Stimulated activated CD8-positive, alpha-beta memory T cell treated with anti-CD3 and anti-CD28 coated beads, Interleukin-4, amount 100 ng/mL, for 1 hour (primary cell): ENCODE data around the gene RAB22A.
"Not testable (repeated sequence)": the region's sequence is repeated elsewhere in the genome, so short reads cannot be mapped to it uniquely, and the experiment has no call there.

ENCODE experiments used
- DNase-seq, 2 donors: peaks; one replicate each; pipeline ENCODE4 v3.0.0-alpha.2; 2020; ENCODE audit warnings: low read depth in 2 of 2, low spot score in 1 of 2

Gene RAB22A

GRCh38 chr20:58342104-58342945, 32.8 kb downstream of the RAB22A start:
- DNase-seq: no peak

GRCh38 chr20:58344741-58345140, 35.2 kb downstream of the RAB22A start:
- DNase-seq: no peak

GRCh38 chr20:58349570-58349969, 40.1 kb downstream of the RAB22A start:
- DNase-seq: no peak

- no peak for DNase-seq
Observed at GRCh38 chr20:58352468-58352867, 43.0 kb downstream of the RAB22A start.

- DNase-seq: no peak
Observed at GRCh38 chr20:58359441-58359840, 49.9 kb downstream of the RAB22A start.

- no peak for DNase-seq
Observed at GRCh38 chr20:58360936-58361335, 51.4 kb downstream of the RAB22A start.

GRCh38 chr20:58361481-58362205, 52.1 kb downstream of the RAB22A start:
- DNase-seq: no peak

GRCh38 chr20:58362206-58362516, 52.6 kb downstream of the RAB22A start:
- no peak for DNase-seq

GRCh38 chr20:58362970-58363369, 53.5 kb downstream of the RAB22A start:
- DNase-seq: no peak

GRCh38 chr20:58366866-58367265, 57.4 kb downstream of the RAB22A start:
- DNase-seq: no peak

GRCh38 chr20:58372806-58373205, 63.3 kb downstream of the RAB22A start:
- no peak for DNase-seq

GRCh38 chr20:58373296-58373695, 63.8 kb downstream of the RAB22A start:
- DNase-seq: not testable (repeated sequence)

GRCh38 chr20:58374027-58374850, 64.7 kb downstream of the RAB22A start:
- DNase-seq: no peak

- no peak for DNase-seq
Observed at GRCh38 chr20:58374906-58375758, 65.6 kb downstream of the RAB22A start.

- DNase-seq: no peak
Observed at GRCh38 chr20:58375759-58376352, 66.3 kb downstream of the RAB22A start.

- DNase-seq: no peak
Observed at GRCh38 chr20:58377017-58377416, 67.5 kb downstream of the RAB22A start.

- no peak for DNase-seq
Observed at GRCh38 chr20:58377766-58378401, 68.4 kb downstream of the RAB22A start.

- no peak for DNase-seq
Observed at GRCh38 chr20:58378704-58379103, 69.2 kb downstream of the RAB22A start.

GRCh38 chr20:58381627-58382026, 72.1 kb downstream of the RAB22A start:
- DNase-seq: no peak

- no peak for DNase-seq
Observed at GRCh38 chr20:58382096-58382495, 72.6 kb downstream of the RAB22A start.
